GM12878 (cell line): Measurements from ENCODE around the gene PRKN. TPM values are rescaled to one million over a fixed set of nuclear protein-coding genes. Genes with fewer than 3 reads are reported as not detected.

ENCODE experiments used
- ATAC-seq: fragments of 200-7000 bp; cut with Tn5 transposase; 3 replicates; pipeline ENCODE4 v1.9.1; 2020; ENCODE audit warnings: mild to moderate bottlenecking, moderate library complexity
- BruUV-seq: library from RNA; stranded (reverse); fragments of 400-500 nt; replicated peaks from 2 replicates; lab custom pipeline; 2021; lab: Mats Ljungman, UMichigan
- CTCF ChIA-PET: fragments of 300-600 bp; sonication (Branson Sonifier 250); formaldehyde crosslinking; extraction: SDS; loops from one replicate; lab custom pipeline; 2021; ENCODE audit warnings: inconsistent platforms; lab: Yijun Ruan, JAX
- POLR2A ChIA-PET: fragments of 350-600 bp; formaldehyde crosslinking; extraction: SDS; loops from one replicate; lab custom pipeline; 2021; ENCODE audit warnings: inconsistent platforms; lab: Charles Lee
- RAD21 ChIA-PET: fragments of 300-600 bp; sonication (Branson Sonifier 250); formaldehyde crosslinking; loops from one replicate; lab custom pipeline; 2023; ENCODE audit warnings: antibody characterized with exemption; ENCODE audit not compliant: unreplicated experiment; lab: Charles Lee
- SMC1A ChIA-PET: fragments of 300-600 bp; sonication (Branson Sonifier 250); formaldehyde crosslinking; loops from one replicate; lab custom pipeline; 2023; ENCODE audit not compliant: unreplicated experiment, uncharacterized antibody; lab: Charles Lee
- DNase-seq: peaks from one replicate; pipeline ENCODE4 v3.0.0-alpha.2; 2011; ENCODE audit warnings: low read depth, low spot score
- FAIRE-seq: peaks from 3 replicates; lab custom pipeline; 2011; peaks lifted over from hg19 to GRCh38; lab: Jason Lieb, UNC
- H2AFZ ChIP-seq: 2 replicates; pipeline ENCODE4 v1.6.0; 2011; ENCODE audit warnings: low read depth, low read length, control low read depth; ENCODE audit not compliant: control insufficient read depth
- H3K27ac ChIP-seq: 2 replicates; pipeline ENCODE4 v1.5.1; 2011; ENCODE audit warnings: control low read depth; ENCODE audit not compliant: control insufficient read depth, insufficient read depth
- H3K27me3 ChIP-seq, 2 experiments: replicated peaks in 1 of 2; 2 replicates each; pipeline versions ENCODE4 v1.6.0 to v1.6.1; 2011; ENCODE audit warnings: low read length in 1 of 2; ENCODE audit not compliant: control insufficient read depth in 2 of 2, insufficient read depth in 2 of 2
- H3K36me3 ChIP-seq, 2 experiments: 2 replicates each; pipeline ENCODE4 v1.5.1; 2011; ENCODE audit warnings: low read length in 1 of 2; ENCODE audit not compliant: control insufficient read depth in 2 of 2, insufficient read depth in 2 of 2
- H3K4me1 ChIP-seq: 2 replicates; pipeline ENCODE4 v1.6.1; 2011; ENCODE audit warnings: mild to moderate bottlenecking, low read length, moderate library complexity, mixed read lengths; ENCODE audit not compliant: control insufficient read depth, insufficient read depth
- H3K4me2 ChIP-seq: 2 replicates; pipeline ENCODE4 v1.6.0; 2011; ENCODE audit warnings: control low read depth; ENCODE audit not compliant: control insufficient read depth, insufficient read depth
- H3K4me3 ChIP-seq: fragments of 200-600 bp; sonication (generic); 2 replicates; pipeline ENCODE4 v1.5.1; 2016
- H3K79me2 ChIP-seq: 2 replicates; pipeline ENCODE4 v1.6.0; 2011; ENCODE audit warnings: low read length; ENCODE audit not compliant: control insufficient read depth, insufficient read depth
- H3K9ac ChIP-seq: 2 replicates; pipeline ENCODE4 v1.8.0; 2011; ENCODE audit warnings: low read length, control low read depth, mixed read lengths; ENCODE audit not compliant: control insufficient read depth, insufficient read depth
- H3K9me3 ChIP-seq: replicated peaks from 3 replicates; pipeline ENCODE4 v1.5.1; 2011; ENCODE audit warnings: mild to moderate bottlenecking, low read length; ENCODE audit not compliant: control insufficient read depth, insufficient read depth
- H4K20me1 ChIP-seq: 2 replicates; pipeline ENCODE4 v1.6.0; 2011; ENCODE audit not compliant: control insufficient read depth, insufficient read depth
- CBX5 ChIP-seq: sonication (generic); IDR thresholded peaks from 2 replicates; pipeline ENCODE4 v1.6.1; 2016; ENCODE audit warnings: low read depth, moderate library complexity, mild to moderate bottlenecking, inconsistent platforms
- CHD4 ChIP-seq: fragments of 200-600 bp; sonication (generic); IDR thresholded peaks from 2 replicates; pipeline ENCODE4 v1.6.1; 2016; ENCODE audit warnings: mild to moderate bottlenecking
- IKZF1 ChIP-seq: fragments of 450-650 bp; conservative IDR thresholded peaks from 2 replicates; pipeline ENCODE4 v1.6.1; 2017; ENCODE audit warnings: antibody characterized with exemption, mild to moderate bottlenecking
- MTA2 ChIP-seq: fragments of 450-650 bp; IDR thresholded peaks from 2 replicates; pipeline ENCODE4 v1.6.1; 2016; ENCODE audit warnings: low read depth, mild to moderate bottlenecking, moderate library complexity
- TAF1 ChIP-seq: IDR thresholded peaks from 2 replicates; pipeline ENCODE4 v1.6.1; 2011; ENCODE audit warnings: mild to moderate bottlenecking, low read depth, low read length, borderline replicate concordance
- TCF7 ChIP-seq: IDR thresholded peaks from 2 replicates; pipeline ENCODE4 v1.6.1; 2014; ENCODE audit warnings: antibody characterized with exemption, borderline replicate concordance
- WGBS: methylation state at CpG from one replicate; pipeline ENCODE4 v1.1.6; 2016; ENCODE audit warnings: low lambda C conversion rate; ENCODE audit not compliant: insufficient replicate concordance, insufficient coverage; ENCODE audit errors: missing lambda C conversion rate; 5-methylcytosine and 5-hydroxymethylcytosine counted together
- in situ Hi-C: fragments of 300-500 bp; cut with MboI; formaldehyde crosslinking; loops from 9 replicates; pipeline ENCODE4 v1.14.3; 2018; ENCODE audit warnings: mixed read lengths
- intact Hi-C: fragments of 100-400 bp; cut with micrococcal nuclease; formaldehyde crosslinking; loops from one replicate; pipeline ENCODE4 v1.14.2; 2022; ENCODE audit not compliant: unreplicated experiment
- polyA plus RNA-seq, 11 experiments: library from polyadenylated mRNA; depleted of rRNA in 4 of 11; unstranded in 6 of 11; stranded (reverse) in 5 of 11; fragments of >200 nt; fragmentation: Nextera tagmentation in 4 of 11; fragmentation: Illumina TruSeq in 1 of 11; extraction: Ambion mirVana in 4 of 11; extraction: Trizol in 1 of 11; gene quantifications; 1 replicate in 1 of 11; 2 replicates in 10 of 11; pipeline versions ENCODE4 v1.2.1 to v1.2.3, GENCODE V29; 2011 to 2016; ENCODE audit warnings: inconsistent platforms in 2 of 11, missing spikeins in 2 of 11, low read depth in 1 of 11
- total RNA-seq, 4 experiments: library from RNA; depleted of rRNA in 3 of 4; stranded (reverse); fragments of >200 nt in 3 of 4; fragmentation: Illumina TruSeq in 1 of 4; extraction: Trizol in 1 of 4; gene quantifications; 2 replicates each; pipeline versions ENCODE4 v1.2.1 to v1.2.3, GENCODE V29; 2013 to 2021
- TF ChIP-seq, protein P1 (sequence below): IDR thresholded peaks from 2 replicates; pipeline ENCODE4 v1.6.1; 2012; ENCODE audit warnings: low read depth, low read length, improper control_type of control experiment
- TF ChIP-seq, protein P2 (sequence below): IDR thresholded peaks from 2 replicates; pipeline ENCODE4 v1.6.1; 2012; ENCODE audit warnings: low read length, inconsistent platforms

Gene PRKN
- total and polyA plus RNA-seq, 10 of the 15 experiments (the other 5 are each of a cell fraction or from before 2014, with no cell fraction given), result 0.06 to 0.09 TPM; not detected in 8

DNA sequence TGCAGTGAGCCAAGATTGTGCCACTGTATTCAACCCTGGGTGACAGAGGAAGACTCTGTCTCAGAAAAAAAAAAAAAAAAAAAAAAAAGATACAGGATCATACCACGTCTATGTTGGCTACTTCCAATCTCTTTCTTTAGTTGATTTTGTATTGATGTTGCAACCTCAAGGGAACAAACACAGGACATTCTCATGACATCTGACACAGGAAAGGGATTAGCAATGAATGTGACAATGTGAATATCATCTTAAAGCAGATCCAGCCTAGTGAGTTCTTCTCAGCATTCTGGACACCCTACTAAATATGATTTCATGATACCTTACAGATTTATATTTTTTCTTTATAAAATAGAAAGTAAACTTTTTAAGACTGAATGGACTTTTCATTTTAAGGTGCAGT, 580.3 kb downstream of the PRKN start (continued):
- TF ChIP-seq, protein P1, sequence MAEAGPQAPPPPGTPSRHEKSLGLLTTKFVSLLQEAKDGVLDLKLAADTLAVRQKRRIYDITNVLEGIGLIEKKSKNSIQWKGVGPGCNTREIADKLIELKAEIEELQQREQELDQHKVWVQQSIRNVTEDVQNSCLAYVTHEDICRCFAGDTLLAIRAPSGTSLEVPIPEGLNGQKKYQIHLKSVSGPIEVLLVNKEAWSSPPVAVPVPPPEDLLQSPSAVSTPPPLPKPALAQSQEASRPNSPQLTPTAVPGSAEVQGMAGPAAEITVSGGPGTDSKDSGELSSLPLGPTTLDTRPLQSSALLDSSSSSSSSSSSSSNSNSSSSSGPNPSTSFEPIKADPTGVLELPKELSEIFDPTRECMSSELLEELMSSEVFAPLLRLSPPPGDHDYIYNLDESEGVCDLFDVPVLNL, result no peak
- TF ChIP-seq IKZF1, result no peak

DNA sequence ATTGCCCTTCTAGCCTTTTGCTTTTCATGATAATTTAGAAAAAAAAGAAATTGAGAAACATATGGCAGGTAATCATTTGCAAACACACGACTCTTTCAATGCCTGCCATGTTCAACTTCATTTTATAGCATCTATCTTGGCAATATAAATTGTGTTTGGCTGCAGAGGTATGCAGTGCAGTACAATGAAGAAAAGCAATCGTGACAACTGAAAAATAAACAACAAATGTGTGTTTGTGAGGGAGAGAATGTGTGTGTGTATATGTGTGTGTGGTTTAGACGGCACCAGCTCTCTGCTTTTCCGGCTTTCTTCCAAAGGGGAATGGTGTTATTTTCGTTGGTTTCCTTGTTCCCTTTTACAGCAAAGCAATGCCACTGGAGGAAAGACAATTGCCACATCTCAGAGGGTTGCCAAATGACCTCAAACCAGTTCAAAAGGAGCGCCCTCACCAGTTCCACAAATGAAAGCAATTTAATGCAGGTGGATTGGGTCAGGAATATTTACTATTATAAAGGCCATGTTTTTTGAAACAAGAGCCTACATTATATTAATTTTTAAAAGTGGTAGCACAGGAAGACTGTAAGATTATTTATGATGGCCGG, 587.2 kb downstream of the PRKN start:
- no peak overlapping the region for H3K9ac ChIP-seq
- DNase-seq (no peak), ATAC-seq (no peak), FAIRE-seq (no peak)
- intact Hi-C loops (no loop called here), in situ Hi-C loops (no loop called here)
- no peak overlapping the region for H3K4me2 ChIP-seq
- H3K27me3 ChIP-seq, result no peaks in the 10 kb centered on the region
- no peak overlapping the region for H3K27ac ChIP-seq
- no peak for TF ChIP-seq CBX5
- TF ChIP-seq TCF7, result no peak
- TF ChIP-seq MTA2, result no peak
- no peak for TF ChIP-seq CHD4
- no peak for TF ChIP-seq TAF1
- TF ChIP-seq, protein P2, sequence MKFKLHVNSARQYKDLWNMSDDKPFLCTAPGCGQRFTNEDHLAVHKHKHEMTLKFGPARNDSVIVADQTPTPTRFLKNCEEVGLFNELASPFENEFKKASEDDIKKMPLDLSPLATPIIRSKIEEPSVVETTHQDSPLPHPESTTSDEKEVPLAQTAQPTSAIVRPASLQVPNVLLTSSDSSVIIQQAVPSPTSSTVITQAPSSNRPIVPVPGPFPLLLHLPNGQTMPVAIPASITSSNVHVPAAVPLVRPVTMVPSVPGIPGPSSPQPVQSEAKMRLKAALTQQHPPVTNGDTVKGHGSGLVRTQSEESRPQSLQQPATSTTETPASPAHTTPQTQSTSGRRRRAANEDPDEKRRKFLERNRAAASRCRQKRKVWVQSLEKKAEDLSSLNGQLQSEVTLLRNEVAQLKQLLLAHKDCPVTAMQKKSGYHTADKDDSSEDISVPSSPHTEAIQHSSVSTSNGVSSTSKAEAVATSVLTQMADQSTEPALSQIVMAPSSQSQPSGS, result no peak
- H2AFZ ChIP-seq, result no peak overlapping the region
- no peak overlapping the region for H3K4me3 ChIP-seq
- H3K36me3 ChIP-seq, result no peaks in the 10 kb centered on the region
- H3K79me2 ChIP-seq, result no peaks in the 10 kb centered on the region
- WGBS, result 26% methylated on average over 7 of the region's 7 CpGs
- H4K20me1 ChIP-seq, result no peaks in the 10 kb centered on the region
- no peaks in the 10 kb centered on the region for H3K9me3 ChIP-seq
- CTCF ChIA-PET, result no interaction called here
- SMC1A ChIA-PET, result no interaction called here
- H3K4me1 ChIP-seq, result no peaks in the 10 kb centered on the region
- POLR2A ChIA-PET, result no interaction called here
- BruUV-seq, result no TSS peak
- RAD21 ChIA-PET, result no interaction called here
